K562 (cell line): ENCODE results near the gene FARSB. TPM values are rescaled to one million over a fixed set of nuclear protein-coding genes. Genes with fewer than 3 reads are reported as not detected.

Experiments used
- ATAC-seq: fragments of 200-7000 bp; cut with Tn5 transposase; 3 replicates; pipeline ENCODE4 v1.9.1; 2020; ENCODE audit warnings: moderate library complexity
- BruUV-seq: library from RNA; stranded (reverse); fragments of 400-500 nt; replicated peaks from 2 replicates; lab custom pipeline; 2021; lab: Mats Ljungman, UMichigan
- CTCF ChIA-PET: fragments of 300-600 bp; formaldehyde crosslinking; extraction: SDS; loops from one replicate; lab custom pipeline; 2021; ENCODE audit warnings: low intra/inter-chr PET ratio; lab: Yijun Ruan, JAX
- POLR2A ChIA-PET: fragments of 300-600, 350-650 bp; sonication (Branson Sonifier 250); formaldehyde crosslinking; extraction: SDS; loops from one replicate; lab custom pipeline; 2021; ENCODE audit warnings: antibody characterized with exemption, inconsistent platforms; lab: Yijun Ruan, JAX
- DNase-seq, 4 experiments: peaks; one replicate each; pipeline versions ENCODE4 v3.0.0 to v3.0.0-alpha.2; 2011 to 2018; ENCODE audit warnings: low spot score in 3 of 4, mixed read lengths in 3 of 4; ENCODE audit errors: extremely low read depth in 1 of 4
- FAIRE-seq: peaks from 2 replicates; lab custom pipeline; 2011; peaks lifted over from hg19 to GRCh38; lab: Jason Lieb, UNC
- H2AFZ ChIP-seq: 2 replicates; pipeline ENCODE4 v1.6.0; 2011; ENCODE audit warnings: low read depth, low read length, control low read depth, inconsistent platforms
- H3K27ac ChIP-seq: fragments of 200-600 bp; 3 replicates; pipeline ENCODE4 v1.8.0; 2011; ENCODE audit warnings: low read depth, mild to moderate bottlenecking, control low read depth, inconsistent platforms, low read length, moderate library complexity, mixed read lengths; ENCODE audit errors: extremely low read depth
- H3K27me3 ChIP-seq, 2 experiments: fragments of 300-600 bp in 1 of 2; 2 replicates in 1 of 2; 3 replicates in 1 of 2; pipeline versions ENCODE4 v1.6.0 to v1.8.0; 2011; ENCODE audit warnings: inconsistent platforms in 2 of 2, low read length in 2 of 2, mild to moderate bottlenecking in 1 of 2, mixed read lengths in 1 of 2, moderate library complexity in 1 of 2; ENCODE audit not compliant: control insufficient read depth in 2 of 2, insufficient read depth in 2 of 2
- H3K36me3 ChIP-seq: fragments of 300-600 bp; 3 replicates; pipeline ENCODE4 v1.8.0; 2011; ENCODE audit warnings: mild to moderate bottlenecking, low read length, inconsistent platforms; ENCODE audit not compliant: control insufficient read depth, insufficient read depth
- H3K4me1 ChIP-seq, 2 experiments: fragments of 200-600 bp in 1 of 2; replicated peaks in 1 of 2; 2 replicates in 1 of 2; 3 replicates in 1 of 2; pipeline versions ENCODE4 v1.5.1 to v1.8.0; 2011; ENCODE audit warnings: inconsistent platforms in 2 of 2, low read length in 2 of 2, mild to moderate bottlenecking in 1 of 2, mixed read lengths in 1 of 2, moderate library complexity in 1 of 2; ENCODE audit not compliant: control insufficient read depth in 2 of 2, insufficient read depth in 2 of 2
- H3K4me2 ChIP-seq: 2 replicates; pipeline ENCODE4 v1.6.1; 2011; ENCODE audit warnings: low read length, control low read depth, inconsistent platforms, mixed read lengths; ENCODE audit not compliant: insufficient read depth
- H3K4me3 ChIP-seq: fragments of 200-600 bp; sonication (generic), shearing (Covaris generic); 2 replicates; pipeline ENCODE4 v1.5.1; 2016; ENCODE audit warnings: control low read depth, inconsistent platforms
- H3K79me2 ChIP-seq: fragments of 200-600 bp; 3 replicates; pipeline ENCODE4 v1.8.0; 2011; ENCODE audit warnings: low read length, inconsistent platforms; ENCODE audit not compliant: control insufficient read depth, insufficient read depth
- H3K9ac ChIP-seq, 2 experiments: 2 replicates each; pipeline versions ENCODE4 v1.6.0 to v1.6.1; 2011; ENCODE audit warnings: low read depth in 2 of 2, low read length in 2 of 2, control low read depth in 1 of 2, inconsistent platforms in 1 of 2, mild to moderate bottlenecking in 1 of 2, mixed read lengths in 1 of 2; ENCODE audit not compliant: insufficient read depth in 1 of 2
- H3K9me1 ChIP-seq: one replicate; pipeline ENCODE4 v1.6.0; 2011; ENCODE audit warnings: inconsistent platforms, mild to moderate bottlenecking, low read length, moderate library complexity; ENCODE audit not compliant: control insufficient read depth, insufficient read depth
- H3K9me3 ChIP-seq: replicated peaks from 2 replicates; pipeline ENCODE4 v1.5.1; 2011; ENCODE audit warnings: low read depth, low read length, inconsistent platforms; ENCODE audit not compliant: control insufficient read depth, insufficient read depth
- H4K20me1 ChIP-seq: replicated peaks from 2 replicates; pipeline ENCODE4 v1.6.1; 2011; ENCODE audit warnings: low read length, inconsistent platforms, mixed read lengths; ENCODE audit not compliant: control insufficient read depth, insufficient read depth
- ZNF79 ChIP-seq: fragments of 250-450 bp; sonication (Bioruptor Pico); IDR thresholded peaks from 2 replicates; pipeline ENCODE4 v1.4.0; 2020; ENCODE audit warnings: low read depth, mild to moderate bottlenecking, moderate library complexity
- WGBS: fragments of 100-300 bp; shearing (Covaris generic); methylation state at CpG from one replicate; pipeline ENCODE4 v1.1.6; 2016; ENCODE audit warnings: low coverage, mixed read lengths; ENCODE audit not compliant: insufficient coverage; ENCODE audit errors: missing lambda C conversion rate; 5-methylcytosine and 5-hydroxymethylcytosine counted together
- in situ Hi-C: fragments of 300-500 bp; cut with MboI; formaldehyde crosslinking; loops from 4 replicates; pipeline ENCODE4 v1.15.0; 2018; ENCODE audit warnings: inconsistent platforms, mixed read lengths
- intact Hi-C: fragments of 100-400 bp; cut with micrococcal nuclease; formaldehyde crosslinking; loops from 2 replicates; pipeline ENCODE4 v1.14.2; 2022
- polyA plus RNA-seq, 8 experiments: library from polyadenylated mRNA; depleted of rRNA in 4 of 8; stranded (reverse) in 5 of 8; unstranded in 3 of 8; fragments of >200 nt; fragmentation: Nextera tagmentation in 2 of 8; fragmentation: Illumina TruSeq in 1 of 8; extraction: Ambion mirVana in 2 of 8; extraction: Trizol in 1 of 8; gene quantifications; 2 replicates each; pipeline versions ENCODE4 v1.2.1 to v1.2.3, GENCODE V29; 2011 to 2014; ENCODE audit warnings: inconsistent platforms in 1 of 8, missing spikeins in 1 of 8
- total RNA-seq, 7 experiments: library from RNA; depleted of rRNA in 6 of 7; stranded (reverse); fragments of >200 nt in 6 of 7; fragmentation: Illumina TruSeq in 2 of 7; extraction: Trizol in 2 of 7; gene quantifications; 2 replicates each; pipeline versions ENCODE4 v1.2.1 to v1.2.3, GENCODE V29; 2011 to 2021; ENCODE audit warnings: low replicate concordance in 1 of 7

The FARSB gene
- total and polyA plus RNA-seq, 9 of the 15 experiments (the other 6 are each of a cell fraction or from before 2014, with no cell fraction given) = 26.6 to 171 (median 55.7) TPM

GRCh38 chr2:222521099-222521498 lies 134.8 kb downstream of the FARSB start:
- ChIA-PET CTCF (no interaction called here), POLR2A (no interaction called here)
- H3K4me1 ChIP-seq = no peaks in the 10 kb centered on the region
- H3K9me1 ChIP-seq = no peaks in the 10 kb centered on the region
- no peak overlapping the region for H2AFZ ChIP-seq
- no peak overlapping the region for H3K27ac ChIP-seq
- FAIRE-seq = no peak
- no peak overlapping the region for H3K9ac ChIP-seq
- no peak overlapping the region for H3K4me2 ChIP-seq
- no peak for DNase-seq
- H3K27me3 ChIP-seq = no peaks in the 10 kb centered on the region; a peak in 1 of 5 replicates
- no peak for TF ChIP-seq ZNF79
- H3K79me2 ChIP-seq = no peaks in the 10 kb centered on the region
- no peaks in the 10 kb centered on the region for H3K36me3 ChIP-seq
- in situ Hi-C loops = no loop called here
- H3K4me3 ChIP-seq = no peak overlapping the region
- H3K9me3 ChIP-seq = no peaks in the 10 kb centered on the region
- H4K20me1 ChIP-seq = no peaks in the 10 kb centered on the region
- 2% methylated on average over 3 of the region's 3 CpGs for WGBS
- intact Hi-C loops = no loop called here
- no TSS peak for BruUV-seq
- ATAC-seq = no peak

Other genes with a start within 250 kb of the FARSB start
- gene SGPP2, start 231.5 kb downstream of the FARSB start, total RNA-seq (2014; rRNA removed) = not detected in 2 replicates
- not detected in 2 replicates for gene SGPP2, start 231.5 kb downstream of the FARSB start, total RNA-seq (2014; rRNA removed; fragmentation: Illumina TruSeq; extraction: Trizol)
- not detected in 2 replicates for gene SGPP2, start 231.5 kb downstream of the FARSB start, total RNA-seq (2015; rRNA removed; fragmentation: Illumina TruSeq; extraction: Trizol)
- gene SGPP2, start 231.5 kb downstream of the FARSB start, total RNA-seq (2021) = 0.04 TPM in 2 replicates
- not detected in 2 replicates for gene SGPP2, start 231.5 kb downstream of the FARSB start, polyA plus RNA-seq (2011; rRNA removed)
- gene SGPP2, start 231.5 kb downstream of the FARSB start, polyA plus RNA-seq (2014; fragmentation: Illumina TruSeq; extraction: Trizol) = not detected in 2 replicates
- under 1 TPM in 1 of 2 experiments, not detected in 1; 0.01 TPM for gene SGPP2, start 231.5 kb downstream of the FARSB start, polyA plus RNA-seq (2014; fragmentation: Nextera tagmentation; extraction: Ambion mirVana)
- gene SGPP2, start 231.5 kb downstream of the FARSB start, polyA plus RNA-seq (2014; rRNA removed) = not detected in 2 replicates
- not detected in 2 replicates for gene MOGAT1, start 15.6 kb upstream of the FARSB start, total RNA-seq (2014; rRNA removed)
- gene MOGAT1, start 15.6 kb upstream of the FARSB start, total RNA-seq (2014; rRNA removed; fragmentation: Illumina TruSeq; extraction: Trizol) = not detected in 2 replicates
- not detected in 2 replicates for gene MOGAT1, start 15.6 kb upstream of the FARSB start, total RNA-seq (2015; rRNA removed; fragmentation: Illumina TruSeq; extraction: Trizol)
- not detected in 2 replicates for gene MOGAT1, start 15.6 kb upstream of the FARSB start, total RNA-seq (2021)
- not detected in 2 replicates for gene MOGAT1, start 15.6 kb upstream of the FARSB start, polyA plus RNA-seq (2011; rRNA removed)
- gene MOGAT1, start 15.6 kb upstream of the FARSB start, polyA plus RNA-seq (2014; fragmentation: Illumina TruSeq; extraction: Trizol) = not detected in 2 replicates
- gene MOGAT1, start 15.6 kb upstream of the FARSB start, polyA plus RNA-seq (2014; fragmentation: Nextera tagmentation; extraction: Ambion mirVana) = not detected
- not detected in 2 replicates for gene MOGAT1, start 15.6 kb upstream of the FARSB start, polyA plus RNA-seq (2014; rRNA removed)
- 88.2 and 99.7 TPM in 2 replicates for gene ACSL3, start 204.9 kb upstream of the FARSB start, total RNA-seq (2014; rRNA removed)
- 123 and 145 TPM in 2 replicates for gene ACSL3, start 204.9 kb upstream of the FARSB start, total RNA-seq (2014; rRNA removed; fragmentation: Illumina TruSeq; extraction: Trizol)
- gene ACSL3, start 204.9 kb upstream of the FARSB start, total RNA-seq (2015; rRNA removed; fragmentation: Illumina TruSeq; extraction: Trizol) = 102 and 108 TPM in 2 replicates
- 78.7 and 85.2 TPM in 2 replicates for gene ACSL3, start 204.9 kb upstream of the FARSB start, total RNA-seq (2021)
- gene ACSL3, start 204.9 kb upstream of the FARSB start, polyA plus RNA-seq (2011; rRNA removed) = 96.7 and 115 TPM in 2 replicates
- gene ACSL3, start 204.9 kb upstream of the FARSB start, polyA plus RNA-seq (2014; fragmentation: Illumina TruSeq; extraction: Trizol) = 69.4 and 78.8 TPM in 2 replicates
- 10 to 100 TPM; 21.3 to 28.0 TPM for gene ACSL3, start 204.9 kb upstream of the FARSB start, polyA plus RNA-seq (2014; fragmentation: Nextera tagmentation; extraction: Ambion mirVana)
- 66.0 and 75.5 TPM in 2 replicates for gene ACSL3, start 204.9 kb upstream of the FARSB start, polyA plus RNA-seq (2014; rRNA removed)